HL-60 (cell line): ENCODE measurements around the gene ALX3.

Experiments
- DNase-seq, 2 experiments: peaks; one replicate each; pipeline ENCODE4 v3.0.0-alpha.2; 2010 to 2020; ENCODE audit warnings: low read depth in 1 of 2, low spot score in 1 of 2
- H3K27ac ChIP-seq: fragments of 250-450 bp; sonication (Bioruptor Pico); replicated peaks from 2 replicates; pipeline ENCODE4 v1.5.1; 2020; ENCODE audit warnings: mild to moderate bottlenecking, moderate library complexity
- H3K27me3 ChIP-seq: fragments of 250-450 bp; sonication (Bioruptor Pico); 2 replicates; pipeline ENCODE4 v1.5.1; 2021; ENCODE audit warnings: mild to moderate bottlenecking, moderate library complexity; ENCODE audit not compliant: insufficient read depth, poor library complexity, severe bottlenecking
- H3K4me3 ChIP-seq: replicated peaks from 2 replicates; pipeline ENCODE4 v1.5.1; 2011; ENCODE audit warnings: mild to moderate bottlenecking, control low read depth, low read length; ENCODE audit not compliant: insufficient read depth
- CTCF ChIP-seq: IDR thresholded peaks from one replicate; pipeline ENCODE4 v1.5.1; 2011; ENCODE audit warnings: low read length, control low read depth, inconsistent platforms; ENCODE audit not compliant: insufficient read depth
- GABPA ChIP-seq: IDR thresholded peaks from 2 replicates; pipeline ENCODE4 v1.6.1; 2012; ENCODE audit warnings: low read depth
- POLR2AphosphoS5 ChIP-seq: IDR thresholded peaks from 2 replicates; pipeline ENCODE4 v1.6.1; 2012; ENCODE audit warnings: low read depth
- REST ChIP-seq: IDR thresholded peaks from 2 replicates; pipeline ENCODE4 v1.6.1; 2012; ENCODE audit warnings: low read depth; ENCODE audit not compliant: insufficient replicate concordance
- SPI1 ChIP-seq: IDR thresholded peaks from 2 replicates; pipeline ENCODE4 v1.6.1; 2012; ENCODE audit warnings: low read depth, mild to moderate bottlenecking, borderline replicate concordance

The ALX3 gene

GRCh38 chr1:110087812-110088738, 17.6 kb upstream of the ALX3 start:
- peak in 1 of 2 experiments; percentile 47 for DNase-seq
- H3K27ac ChIP-seq = no peak overlapping the region
- no peak overlapping the region for H3K4me3 ChIP-seq
- peaks cover 43% of the 10 kb centered on the region for H3K27me3 ChIP-seq
- TF ChIP-seq POLR2AphosphoS5 (no peak), SPI1 (no peak), CTCF (peak; percentile 62)

DNA sequence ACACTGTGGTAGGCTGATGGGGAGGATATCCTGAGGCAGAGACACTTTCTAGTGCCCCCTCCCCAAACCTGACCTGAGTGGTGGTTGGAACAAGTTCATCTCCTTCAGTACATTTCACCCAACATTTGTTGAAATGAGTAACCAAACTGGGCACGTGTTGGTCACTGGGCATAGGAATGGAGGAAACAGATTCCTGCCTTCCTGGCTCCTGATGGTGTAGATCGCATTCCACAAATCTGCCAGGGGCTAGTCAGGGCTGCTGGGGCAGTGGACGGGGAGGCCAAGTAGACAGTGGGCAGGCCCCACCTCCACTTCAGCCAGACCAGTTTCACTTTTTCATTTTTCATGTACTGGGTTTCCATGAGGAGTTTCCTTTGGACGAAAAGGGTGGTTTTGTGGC, 16.5 kb upstream of the ALX3 start:
- Histone ChIP-seq H3K4me3 (no peak overlapping the region), H3K27ac (no peak overlapping the region), H3K27me3 (peaks cover 48% of the 10 kb centered on the region)
- no peak for TF ChIP-seq CTCF
- no peak for TF ChIP-seq REST
- no peak for TF ChIP-seq SPI1
- no peak for TF ChIP-seq POLR2AphosphoS5
- no peak for TF ChIP-seq GABPA
- no peak for DNase-seq

GRCh38 chr1:110085671-110086070, 15.2 kb upstream of the ALX3 start:
- DNase-seq = no peak
- TF ChIP-seq POLR2AphosphoS5 (no peak), SPI1 (no peak), GABPA (no peak), CTCF (no peak), REST (no peak)
- Histone ChIP-seq H3K27ac (no peak overlapping the region), H3K27me3 (peaks cover 40% of the 10 kb centered on the region), H3K4me3 (no peak overlapping the region)
